Body of pancreas (tissue), 4 donors: ENCODE data around the gene IL34.

Source experiments
- POLR2A ChIP-seq, 3 donors: fragments of 450-650 bp; IDR thresholded peaks; one replicate each; pipeline ENCODE4 v1.6.1; 2016; ENCODE audit warnings: antibody characterized with exemption in 3 of 3, mild to moderate bottlenecking in 2 of 3
- TF ChIP-seq, protein P1 (sequence below), 7 experiments: fragments of 450-650 bp in 4 of 7; fragments of 200-600 bp in 3 of 7; sonication (generic) in 3 of 7; IDR thresholded peaks; one replicate each; pipeline ENCODE4 v1.5.1; 2016 to 2019; ENCODE audit warnings: antibody characterized with exemption in 7 of 7

DNA sequence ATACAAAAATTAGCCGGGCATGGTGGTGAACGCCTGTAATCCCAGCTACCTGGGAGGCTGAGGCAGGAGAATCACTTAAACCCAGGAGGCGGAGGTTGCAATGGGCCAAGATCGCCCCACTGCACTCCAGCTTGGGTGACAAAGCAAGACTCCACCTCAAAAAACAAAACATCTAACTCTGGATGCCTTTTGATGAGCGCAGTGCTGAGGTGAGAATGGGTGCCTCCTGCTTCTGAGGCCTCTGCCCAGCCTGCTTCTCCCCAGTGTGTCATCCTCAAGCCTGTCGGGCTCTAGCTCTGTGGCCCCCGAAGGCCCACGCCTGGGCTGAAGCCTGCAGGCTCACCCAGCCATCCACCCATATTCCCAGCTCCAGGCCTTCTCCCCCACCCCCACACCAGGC, 50.0 kb downstream of the IL34 start:
- TF ChIP-seq, protein P1, sequence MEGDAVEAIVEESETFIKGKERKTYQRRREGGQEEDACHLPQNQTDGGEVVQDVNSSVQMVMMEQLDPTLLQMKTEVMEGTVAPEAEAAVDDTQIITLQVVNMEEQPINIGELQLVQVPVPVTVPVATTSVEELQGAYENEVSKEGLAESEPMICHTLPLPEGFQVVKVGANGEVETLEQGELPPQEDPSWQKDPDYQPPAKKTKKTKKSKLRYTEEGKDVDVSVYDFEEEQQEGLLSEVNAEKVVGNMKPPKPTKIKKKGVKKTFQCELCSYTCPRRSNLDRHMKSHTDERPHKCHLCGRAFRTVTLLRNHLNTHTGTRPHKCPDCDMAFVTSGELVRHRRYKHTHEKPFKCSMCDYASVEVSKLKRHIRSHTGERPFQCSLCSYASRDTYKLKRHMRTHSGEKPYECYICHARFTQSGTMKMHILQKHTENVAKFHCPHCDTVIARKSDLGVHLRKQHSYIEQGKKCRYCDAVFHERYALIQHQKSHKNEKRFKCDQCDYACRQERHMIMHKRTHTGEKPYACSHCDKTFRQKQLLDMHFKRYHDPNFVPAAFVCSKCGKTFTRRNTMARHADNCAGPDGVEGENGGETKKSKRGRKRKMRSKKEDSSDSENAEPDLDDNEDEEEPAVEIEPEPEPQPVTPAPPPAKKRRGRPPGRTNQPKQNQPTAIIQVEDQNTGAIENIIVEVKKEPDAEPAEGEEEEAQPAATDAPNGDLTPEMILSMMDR (IDR thresholded peaks at IDR 0.05): no peak
- no peak for TF ChIP-seq POLR2A (IDR thresholded peaks at IDR 0.05)
